ENCODE measurements around the gene PPP6R2. TPM values are rescaled to one million over a fixed set of nuclear protein-coding genes. Genes with fewer than 3 reads are reported as not detected.

The PPP6R2 gene
- total and polyA plus RNA-seq, 9 of the 15 experiments (the other 6 are each of a cell fraction or from before 2014, with no cell fraction given): 0.32 to 39.8 (median 21.4) TPM

DNA sequence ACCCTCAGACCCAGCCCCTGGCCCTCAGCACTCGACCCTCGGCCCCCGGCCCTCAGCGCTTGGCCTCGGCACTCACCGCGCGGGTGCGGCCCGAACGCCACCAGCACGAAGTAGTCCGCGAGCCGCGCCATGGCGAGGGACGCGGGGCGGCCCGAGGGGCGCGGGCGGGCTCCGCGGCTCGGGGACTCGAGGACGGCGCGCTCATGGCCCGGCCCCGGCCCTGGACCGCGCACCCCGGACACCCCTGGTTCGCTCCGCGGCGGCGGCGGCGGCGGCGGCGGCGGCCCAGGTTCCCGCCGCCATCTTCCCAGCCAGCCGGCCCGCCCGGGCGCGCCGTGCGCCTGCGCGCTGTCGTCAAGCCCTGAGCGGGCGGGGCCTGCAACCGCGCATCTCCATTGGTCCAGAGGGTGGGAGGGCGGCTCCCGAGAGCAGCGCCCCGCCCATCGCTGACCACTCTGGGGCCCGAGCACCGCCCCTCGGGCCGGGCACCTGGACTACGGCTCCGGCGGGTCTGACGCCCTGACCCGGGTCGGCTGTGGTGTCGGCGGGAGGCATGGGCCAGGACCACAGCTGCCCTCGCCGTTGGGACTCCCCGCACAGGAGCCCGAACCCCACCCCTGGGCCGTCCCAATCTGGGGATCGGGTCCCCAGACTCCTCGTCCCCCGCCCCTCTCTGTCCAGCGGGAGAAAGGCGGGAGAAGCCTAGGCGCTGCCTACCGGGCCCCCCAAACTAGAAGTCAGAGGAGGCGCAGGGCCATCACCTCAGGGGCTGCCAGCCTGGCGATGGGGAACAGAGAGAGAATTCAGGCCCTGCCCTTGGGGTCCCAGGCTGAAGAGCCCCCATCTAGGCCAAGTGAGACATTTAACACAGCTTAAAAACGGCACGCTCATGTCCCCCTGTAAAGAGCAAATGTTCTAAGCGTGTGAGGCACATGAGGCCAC is 131.9 kb downstream of the PPP6R2 start, which contains the start of gene SBF1 (continued):
- TF ChIP-seq, protein P1, sequence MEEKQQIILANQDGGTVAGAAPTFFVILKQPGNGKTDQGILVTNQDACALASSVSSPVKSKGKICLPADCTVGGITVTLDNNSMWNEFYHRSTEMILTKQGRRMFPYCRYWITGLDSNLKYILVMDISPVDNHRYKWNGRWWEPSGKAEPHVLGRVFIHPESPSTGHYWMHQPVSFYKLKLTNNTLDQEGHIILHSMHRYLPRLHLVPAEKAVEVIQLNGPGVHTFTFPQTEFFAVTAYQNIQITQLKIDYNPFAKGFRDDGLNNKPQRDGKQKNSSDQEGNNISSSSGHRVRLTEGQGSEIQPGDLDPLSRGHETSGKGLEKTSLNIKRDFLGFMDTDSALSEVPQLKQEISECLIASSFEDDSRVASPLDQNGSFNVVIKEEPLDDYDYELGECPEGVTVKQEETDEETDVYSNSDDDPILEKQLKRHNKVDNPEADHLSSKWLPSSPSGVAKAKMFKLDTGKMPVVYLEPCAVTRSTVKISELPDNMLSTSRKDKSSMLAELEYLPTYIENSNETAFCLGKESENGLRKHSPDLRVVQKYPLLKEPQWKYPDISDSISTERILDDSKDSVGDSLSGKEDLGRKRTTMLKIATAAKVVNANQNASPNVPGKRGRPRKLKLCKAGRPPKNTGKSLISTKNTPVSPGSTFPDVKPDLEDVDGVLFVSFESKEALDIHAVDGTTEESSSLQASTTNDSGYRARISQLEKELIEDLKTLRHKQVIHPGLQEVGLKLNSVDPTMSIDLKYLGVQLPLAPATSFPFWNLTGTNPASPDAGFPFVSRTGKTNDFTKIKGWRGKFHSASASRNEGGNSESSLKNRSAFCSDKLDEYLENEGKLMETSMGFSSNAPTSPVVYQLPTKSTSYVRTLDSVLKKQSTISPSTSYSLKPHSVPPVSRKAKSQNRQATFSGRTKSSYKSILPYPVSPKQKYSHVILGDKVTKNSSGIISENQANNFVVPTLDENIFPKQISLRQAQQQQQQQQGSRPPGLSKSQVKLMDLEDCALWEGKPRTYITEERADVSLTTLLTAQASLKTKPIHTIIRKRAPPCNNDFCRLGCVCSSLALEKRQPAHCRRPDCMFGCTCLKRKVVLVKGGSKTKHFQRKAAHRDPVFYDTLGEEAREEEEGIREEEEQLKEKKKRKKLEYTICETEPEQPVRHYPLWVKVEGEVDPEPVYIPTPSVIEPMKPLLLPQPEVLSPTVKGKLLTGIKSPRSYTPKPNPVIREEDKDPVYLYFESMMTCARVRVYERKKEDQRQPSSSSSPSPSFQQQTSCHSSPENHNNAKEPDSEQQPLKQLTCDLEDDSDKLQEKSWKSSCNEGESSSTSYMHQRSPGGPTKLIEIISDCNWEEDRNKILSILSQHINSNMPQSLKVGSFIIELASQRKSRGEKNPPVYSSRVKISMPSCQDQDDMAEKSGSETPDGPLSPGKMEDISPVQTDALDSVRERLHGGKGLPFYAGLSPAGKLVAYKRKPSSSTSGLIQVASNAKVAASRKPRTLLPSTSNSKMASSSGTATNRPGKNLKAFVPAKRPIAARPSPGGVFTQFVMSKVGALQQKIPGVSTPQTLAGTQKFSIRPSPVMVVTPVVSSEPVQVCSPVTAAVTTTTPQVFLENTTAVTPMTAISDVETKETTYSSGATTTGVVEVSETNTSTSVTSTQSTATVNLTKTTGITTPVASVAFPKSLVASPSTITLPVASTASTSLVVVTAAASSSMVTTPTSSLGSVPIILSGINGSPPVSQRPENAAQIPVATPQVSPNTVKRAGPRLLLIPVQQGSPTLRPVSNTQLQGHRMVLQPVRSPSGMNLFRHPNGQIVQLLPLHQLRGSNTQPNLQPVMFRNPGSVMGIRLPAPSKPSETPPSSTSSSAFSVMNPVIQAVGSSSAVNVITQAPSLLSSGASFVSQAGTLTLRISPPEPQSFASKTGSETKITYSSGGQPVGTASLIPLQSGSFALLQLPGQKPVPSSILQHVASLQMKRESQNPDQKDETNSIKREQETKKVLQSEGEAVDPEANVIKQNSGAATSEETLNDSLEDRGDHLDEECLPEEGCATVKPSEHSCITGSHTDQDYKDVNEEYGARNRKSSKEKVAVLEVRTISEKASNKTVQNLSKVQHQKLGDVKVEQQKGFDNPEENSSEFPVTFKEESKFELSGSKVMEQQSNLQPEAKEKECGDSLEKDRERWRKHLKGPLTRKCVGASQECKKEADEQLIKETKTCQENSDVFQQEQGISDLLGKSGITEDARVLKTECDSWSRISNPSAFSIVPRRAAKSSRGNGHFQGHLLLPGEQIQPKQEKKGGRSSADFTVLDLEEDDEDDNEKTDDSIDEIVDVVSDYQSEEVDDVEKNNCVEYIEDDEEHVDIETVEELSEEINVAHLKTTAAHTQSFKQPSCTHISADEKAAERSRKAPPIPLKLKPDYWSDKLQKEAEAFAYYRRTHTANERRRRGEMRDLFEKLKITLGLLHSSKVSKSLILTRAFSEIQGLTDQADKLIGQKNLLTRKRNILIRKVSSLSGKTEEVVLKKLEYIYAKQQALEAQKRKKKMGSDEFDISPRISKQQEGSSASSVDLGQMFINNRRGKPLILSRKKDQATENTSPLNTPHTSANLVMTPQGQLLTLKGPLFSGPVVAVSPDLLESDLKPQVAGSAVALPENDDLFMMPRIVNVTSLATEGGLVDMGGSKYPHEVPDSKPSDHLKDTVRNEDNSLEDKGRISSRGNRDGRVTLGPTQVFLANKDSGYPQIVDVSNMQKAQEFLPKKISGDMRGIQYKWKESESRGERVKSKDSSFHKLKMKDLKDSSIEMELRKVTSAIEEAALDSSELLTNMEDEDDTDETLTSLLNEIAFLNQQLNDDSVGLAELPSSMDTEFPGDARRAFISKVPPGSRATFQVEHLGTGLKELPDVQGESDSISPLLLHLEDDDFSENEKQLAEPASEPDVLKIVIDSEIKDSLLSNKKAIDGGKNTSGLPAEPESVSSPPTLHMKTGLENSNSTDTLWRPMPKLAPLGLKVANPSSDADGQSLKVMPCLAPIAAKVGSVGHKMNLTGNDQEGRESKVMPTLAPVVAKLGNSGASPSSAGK (IDR thresholded peaks at IDR 0.05): peak; percentile 34; the same call in 1 of the 2 replicates
- TF ChIP-seq MCM5 (IDR thresholded peaks at IDR 0.05; ENCODE audit: low read depth): no peak
- TF ChIP-seq BRD9 (IDR thresholded peaks at IDR 0.05; ENCODE audit: low read depth, partially characterized antibody): no peak
- TF ChIP-seq PYGO2 (tag; IDR thresholded peaks at IDR 0.05): no peak
- TF ChIP-seq, protein P2, sequence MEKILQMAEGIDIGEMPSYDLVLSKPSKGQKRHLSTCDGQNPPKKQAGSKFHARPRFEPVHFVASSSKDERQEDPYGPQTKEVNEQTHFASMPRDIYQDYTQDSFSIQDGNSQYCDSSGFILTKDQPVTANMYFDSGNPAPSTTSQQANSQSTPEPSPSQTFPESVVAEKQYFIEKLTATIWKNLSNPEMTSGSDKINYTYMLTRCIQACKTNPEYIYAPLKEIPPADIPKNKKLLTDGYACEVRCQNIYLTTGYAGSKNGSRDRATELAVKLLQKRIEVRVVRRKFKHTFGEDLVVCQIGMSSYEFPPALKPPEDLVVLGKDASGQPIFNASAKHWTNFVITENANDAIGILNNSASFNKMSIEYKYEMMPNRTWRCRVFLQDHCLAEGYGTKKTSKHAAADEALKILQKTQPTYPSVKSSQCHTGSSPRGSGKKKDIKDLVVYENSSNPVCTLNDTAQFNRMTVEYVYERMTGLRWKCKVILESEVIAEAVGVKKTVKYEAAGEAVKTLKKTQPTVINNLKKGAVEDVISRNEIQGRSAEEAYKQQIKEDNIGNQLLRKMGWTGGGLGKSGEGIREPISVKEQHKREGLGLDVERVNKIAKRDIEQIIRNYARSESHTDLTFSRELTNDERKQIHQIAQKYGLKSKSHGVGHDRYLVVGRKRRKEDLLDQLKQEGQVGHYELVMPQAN (IDR thresholded peaks at IDR 0.05; ENCODE audit: borderline replicate concordance): no peak
- peak; percentile 42; the same call in 1 of the 2 replicates for TF ChIP-seq SIN3B (IDR thresholded peaks at IDR 0.05; ENCODE audit: low read depth)
- no peak for TF ChIP-seq KAT2B (IDR thresholded peaks at IDR 0.05; ENCODE audit: low read depth, low read length)
- TF ChIP-seq, protein P3, sequence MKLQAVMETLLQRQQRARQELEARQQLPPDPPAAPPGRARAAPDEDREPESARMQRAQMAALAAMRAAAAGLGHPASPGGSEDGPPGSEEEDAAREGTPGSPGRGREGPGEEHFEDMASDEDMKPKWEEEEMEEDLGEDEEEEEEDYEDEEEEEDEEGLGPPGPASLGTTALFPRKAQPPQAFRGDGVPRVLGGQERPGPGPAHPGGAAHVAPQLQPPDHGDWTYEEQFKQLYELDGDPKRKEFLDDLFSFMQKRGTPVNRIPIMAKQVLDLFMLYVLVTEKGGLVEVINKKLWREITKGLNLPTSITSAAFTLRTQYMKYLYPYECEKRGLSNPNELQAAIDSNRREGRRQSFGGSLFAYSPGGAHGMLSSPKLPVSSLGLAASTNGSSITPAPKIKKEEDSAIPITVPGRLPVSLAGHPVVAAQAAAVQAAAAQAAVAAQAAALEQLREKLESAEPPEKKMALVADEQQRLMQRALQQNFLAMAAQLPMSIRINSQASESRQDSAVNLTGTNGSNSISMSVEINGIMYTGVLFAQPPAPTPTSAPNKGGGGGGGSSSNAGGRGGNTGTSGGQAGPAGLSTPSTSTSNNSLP (IDR thresholded peaks at IDR 0.05; ENCODE audit: borderline replicate concordance, low read depth, low read length): no peak
- TF ChIP-seq, protein P4, sequence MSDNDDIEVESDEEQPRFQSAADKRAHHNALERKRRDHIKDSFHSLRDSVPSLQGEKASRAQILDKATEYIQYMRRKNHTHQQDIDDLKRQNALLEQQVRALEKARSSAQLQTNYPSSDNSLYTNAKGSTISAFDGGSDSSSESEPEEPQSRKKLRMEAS (CRISPR knock-in tag; IDR thresholded peaks at IDR 0.05): no peak
- TF ChIP-seq ZNF76 (CRISPR knock-in tag; IDR thresholded peaks at IDR 0.05; ENCODE audit: borderline replicate concordance): no peak
